CD1c-positive myeloid dendritic cell (primary cell): Measurements from ENCODE around the gene PIPOX.

Experiments used
- DNase-seq: peaks from one replicate; pipeline ENCODE4 v3.0.0-alpha.2; 2016; ENCODE audit errors: extremely low spot score

The PIPOX gene, protein sequence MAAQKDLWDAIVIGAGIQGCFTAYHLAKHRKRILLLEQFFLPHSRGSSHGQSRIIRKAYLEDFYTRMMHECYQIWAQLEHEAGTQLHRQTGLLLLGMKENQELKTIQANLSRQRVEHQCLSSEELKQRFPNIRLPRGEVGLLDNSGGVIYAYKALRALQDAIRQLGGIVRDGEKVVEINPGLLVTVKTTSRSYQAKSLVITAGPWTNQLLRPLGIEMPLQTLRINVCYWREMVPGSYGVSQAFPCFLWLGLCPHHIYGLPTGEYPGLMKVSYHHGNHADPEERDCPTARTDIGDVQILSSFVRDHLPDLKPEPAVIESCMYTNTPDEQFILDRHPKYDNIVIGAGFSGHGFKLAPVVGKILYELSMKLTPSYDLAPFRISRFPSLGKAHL

DNA sequence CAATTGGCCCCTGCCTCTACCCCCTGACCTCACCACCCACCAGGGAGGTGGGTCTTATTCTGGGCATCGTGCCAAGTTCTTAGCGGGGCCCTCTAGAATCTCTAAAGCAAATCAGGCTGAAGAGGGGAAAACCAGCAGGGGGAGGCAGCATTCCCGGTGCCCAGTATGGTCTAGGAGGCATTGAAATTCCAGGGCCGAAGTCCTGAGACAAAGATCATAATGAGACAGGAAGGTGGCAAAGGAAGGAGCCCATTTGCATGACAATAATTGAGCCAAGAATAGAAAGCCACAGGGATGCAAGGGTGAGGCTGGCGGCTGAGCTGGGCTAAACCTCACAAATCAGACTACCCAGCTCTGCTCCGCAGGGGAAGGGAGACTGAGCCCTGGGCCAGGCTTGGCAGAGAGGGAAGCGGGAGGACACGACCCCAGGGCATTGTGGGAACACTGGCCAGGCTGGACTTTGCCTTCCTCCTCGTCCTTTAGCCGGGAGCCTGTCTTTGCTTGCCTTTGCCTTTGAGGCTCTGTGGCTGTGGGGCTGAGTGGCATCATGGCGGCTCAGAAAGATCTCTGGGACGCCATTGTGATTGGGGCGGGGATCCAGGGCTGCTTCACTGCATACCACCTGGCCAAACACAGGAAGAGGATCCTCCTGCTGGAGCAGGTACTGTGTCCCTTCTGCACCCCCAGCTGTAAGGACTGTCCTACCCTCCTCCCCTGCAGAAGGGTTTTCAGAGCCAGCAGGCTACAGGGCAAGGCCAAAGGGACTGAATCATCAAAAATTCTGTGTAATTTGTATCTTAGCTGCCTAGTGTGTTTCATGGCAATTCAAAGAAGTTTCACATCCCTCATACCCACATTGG lies at the start of gene PIPOX:
PIPOX (plus strand) TSS at position 463 of the 860 bp plus-strand sequence; CDS start at position 548, 85 bp downstream.
- peak; percentile 92 for DNase-seq

DNA sequence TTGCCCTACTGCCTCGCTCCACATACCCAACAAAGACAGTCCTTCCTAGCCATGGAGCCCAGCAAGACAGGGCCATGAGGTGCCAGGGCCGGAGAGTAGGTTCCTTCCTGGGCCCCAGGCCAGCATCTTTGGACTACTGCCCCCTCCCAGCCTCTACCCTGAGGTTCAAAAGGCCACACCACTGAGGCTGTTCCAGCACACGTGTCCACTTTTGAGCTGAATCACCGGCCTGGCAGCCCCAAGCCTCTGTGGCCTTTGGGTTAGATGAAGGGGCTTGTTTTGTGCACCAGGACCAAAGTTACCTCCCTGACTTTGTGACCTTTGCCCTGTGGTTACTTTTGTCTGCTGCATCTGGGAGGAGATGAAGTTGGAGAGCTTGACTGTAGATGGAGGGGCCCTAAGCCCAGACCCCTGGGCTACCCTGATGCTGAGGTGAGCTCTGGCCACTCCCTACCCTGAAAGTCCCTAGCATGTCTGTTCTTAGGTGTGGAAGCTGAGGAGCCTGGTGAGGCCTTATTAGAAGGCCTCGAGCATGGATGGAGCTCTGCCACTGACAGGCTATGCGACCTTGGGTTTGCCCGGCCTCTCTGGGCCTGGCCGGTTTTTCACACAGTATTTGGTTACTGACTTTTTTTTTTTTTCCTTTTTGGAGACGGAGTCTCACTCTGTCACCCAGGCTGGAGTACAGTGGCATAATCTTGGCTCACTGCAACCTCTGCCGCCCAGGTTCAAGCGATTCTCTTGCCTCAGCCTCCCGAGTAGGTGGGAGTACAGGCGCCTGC lies 49.1 kb upstream of the PIPOX start:
- DNase-seq, result no peak

DNA sequence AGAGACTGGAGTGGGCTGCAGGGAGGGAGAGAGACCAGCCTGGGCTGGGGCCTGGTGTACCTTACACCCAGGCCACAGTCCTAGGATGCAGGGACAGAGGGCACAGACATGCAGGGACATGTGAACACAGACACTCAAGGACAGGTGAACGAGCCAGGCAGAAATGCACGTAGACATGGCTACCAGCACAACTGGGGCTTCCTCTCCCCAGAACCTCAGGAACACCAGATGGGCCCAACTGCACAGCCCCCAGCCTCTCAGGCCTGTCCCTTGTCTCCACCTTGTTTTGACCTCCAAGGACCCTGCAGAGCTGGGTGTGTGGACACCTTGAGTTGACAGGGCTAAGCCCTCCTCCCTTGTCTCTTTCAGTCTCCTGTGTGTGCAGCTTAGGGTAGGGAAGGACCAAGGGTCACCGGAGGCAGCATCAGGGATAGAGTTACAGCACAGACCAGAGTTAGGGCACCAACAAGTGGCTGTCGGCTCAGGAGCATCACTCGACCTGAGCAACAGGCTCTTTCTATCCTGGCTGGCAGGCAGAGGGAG lies 46.3 kb upstream of the PIPOX start:
- DNase-seq, result no peak

DNA sequence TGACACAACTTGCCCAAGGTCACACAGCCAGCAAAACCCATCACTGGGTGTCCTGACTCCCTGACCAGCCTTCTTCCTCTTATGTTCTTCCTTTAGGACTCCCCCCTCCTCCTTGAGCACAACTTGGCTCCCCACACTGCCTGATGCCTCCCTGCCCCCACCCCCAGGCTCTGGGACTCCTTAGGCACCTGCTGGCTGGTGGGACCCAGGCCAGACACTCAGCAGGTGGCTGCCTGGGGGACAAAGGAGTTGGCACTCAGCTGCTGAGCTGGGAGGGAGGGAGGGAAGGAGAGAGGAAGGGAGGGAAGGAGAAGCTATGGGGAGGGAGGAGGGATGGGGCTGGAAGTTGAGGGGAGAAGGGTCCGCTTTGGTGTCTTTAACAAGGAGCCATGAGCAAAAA lies 45.1 kb upstream of the PIPOX start:
- DNase-seq, result no peak

DNA sequence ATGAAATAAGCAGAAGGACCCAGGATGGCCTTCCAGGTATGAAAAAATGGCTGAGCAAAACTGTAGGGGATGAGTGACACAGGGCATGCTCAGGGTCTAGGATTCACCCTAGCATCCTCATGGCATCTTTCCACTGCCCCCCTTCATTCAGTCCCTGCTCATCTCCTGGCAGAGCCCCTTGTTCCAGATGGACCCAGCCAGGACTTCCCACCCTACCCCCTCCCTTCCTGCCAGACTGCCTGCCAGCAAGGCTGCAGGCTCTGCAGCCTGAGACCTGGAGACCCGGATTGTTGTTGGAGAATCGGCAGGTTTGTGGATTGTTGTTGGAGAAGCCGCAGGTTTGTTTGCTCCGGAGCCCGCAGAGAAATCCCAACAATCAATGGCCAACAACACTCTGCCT lies 43.7 kb upstream of the PIPOX start:
- DNase-seq, result no peak

DNA sequence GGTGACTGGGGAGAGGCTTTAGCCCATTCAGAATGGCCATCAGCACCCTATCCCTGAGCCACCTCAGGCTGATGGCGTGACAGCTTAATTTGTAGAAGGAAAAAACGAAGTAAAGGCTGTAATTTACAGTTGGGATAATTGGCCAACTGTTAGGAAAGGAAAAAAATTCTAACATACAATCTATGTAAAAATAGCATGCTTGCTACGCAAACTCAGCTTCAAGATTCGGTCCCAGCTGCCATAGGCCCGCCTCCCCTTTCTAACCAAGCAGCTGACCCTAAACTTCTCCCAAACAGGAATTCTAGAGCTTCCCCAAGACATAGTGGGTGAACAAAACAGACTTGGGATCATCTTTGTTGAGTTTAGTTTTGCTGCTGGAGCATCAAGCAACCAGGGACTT lies 42.0 kb upstream of the PIPOX start:
- DNase-seq, result no peak

DNA sequence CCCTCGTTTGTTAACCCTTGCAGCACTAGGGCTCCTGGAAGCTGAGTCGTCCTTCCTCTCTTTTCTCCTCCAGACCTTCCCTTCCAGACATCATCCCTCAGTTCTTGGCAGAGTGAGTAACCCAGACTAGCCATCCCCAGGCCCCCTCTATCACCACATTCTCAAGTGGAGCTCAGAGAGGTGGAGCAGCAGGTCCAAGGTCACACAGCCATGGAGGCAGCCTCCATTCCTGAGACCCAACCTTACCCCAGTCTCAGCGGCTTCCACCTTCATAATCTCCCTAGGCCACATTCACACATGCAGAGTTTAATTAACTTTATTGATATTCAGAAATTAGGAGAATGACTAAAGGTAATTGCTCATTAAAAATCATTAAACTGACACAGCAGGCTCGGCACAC lies 40.1 kb upstream of the PIPOX start:
- no peak for DNase-seq

DNA sequence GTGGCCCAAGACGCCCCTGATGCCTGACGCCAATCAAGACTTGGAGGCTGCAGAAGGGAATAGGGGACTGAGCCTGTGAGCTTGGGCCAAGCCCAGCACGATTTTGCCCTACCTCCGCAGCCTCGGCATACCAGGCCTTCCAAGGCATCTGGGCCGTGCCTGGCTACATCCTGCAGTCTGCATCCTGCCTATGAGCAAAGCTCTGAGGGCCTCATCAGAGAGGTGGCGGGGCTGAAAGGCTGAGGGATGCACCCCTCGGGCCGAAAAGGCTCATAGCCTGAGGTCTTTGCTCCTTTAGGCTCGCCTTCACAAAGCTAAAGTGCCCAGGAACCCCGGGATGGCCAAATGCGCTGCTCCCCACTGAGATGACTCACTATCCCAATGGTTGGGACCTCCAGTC lies 39.7 kb upstream of the PIPOX start:
- DNase-seq, result no peak

DNA sequence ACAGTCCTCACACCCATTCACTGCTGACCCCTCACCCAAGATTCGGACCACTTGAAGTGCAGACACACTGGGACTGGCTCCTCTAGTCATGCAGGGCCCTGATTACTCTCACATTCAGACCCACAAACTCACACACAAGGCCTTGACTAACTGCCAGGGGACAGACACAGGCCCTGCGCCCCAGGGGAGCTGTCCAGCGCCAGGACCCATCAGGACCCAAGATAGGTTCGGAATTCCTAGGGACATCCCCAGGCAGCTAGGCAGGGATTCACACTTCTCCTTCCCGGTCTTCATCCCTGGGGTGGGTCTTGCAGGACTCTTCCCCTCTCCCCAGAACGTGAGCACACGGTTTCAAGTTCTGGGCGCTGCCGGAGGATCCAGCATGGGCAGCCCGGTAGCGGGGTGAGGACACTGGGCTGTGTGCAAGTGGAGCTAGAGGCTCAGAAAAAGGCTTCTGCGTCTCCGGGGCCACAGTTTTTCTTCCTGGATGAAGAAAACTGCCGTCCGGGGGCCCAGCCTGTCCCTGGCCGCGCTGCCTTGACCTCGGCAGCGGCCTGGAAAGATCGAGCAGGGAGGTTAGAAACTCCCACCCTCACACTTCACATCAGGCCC lies 38.8 kb upstream of the PIPOX start:
- no peak for DNase-seq

DNA sequence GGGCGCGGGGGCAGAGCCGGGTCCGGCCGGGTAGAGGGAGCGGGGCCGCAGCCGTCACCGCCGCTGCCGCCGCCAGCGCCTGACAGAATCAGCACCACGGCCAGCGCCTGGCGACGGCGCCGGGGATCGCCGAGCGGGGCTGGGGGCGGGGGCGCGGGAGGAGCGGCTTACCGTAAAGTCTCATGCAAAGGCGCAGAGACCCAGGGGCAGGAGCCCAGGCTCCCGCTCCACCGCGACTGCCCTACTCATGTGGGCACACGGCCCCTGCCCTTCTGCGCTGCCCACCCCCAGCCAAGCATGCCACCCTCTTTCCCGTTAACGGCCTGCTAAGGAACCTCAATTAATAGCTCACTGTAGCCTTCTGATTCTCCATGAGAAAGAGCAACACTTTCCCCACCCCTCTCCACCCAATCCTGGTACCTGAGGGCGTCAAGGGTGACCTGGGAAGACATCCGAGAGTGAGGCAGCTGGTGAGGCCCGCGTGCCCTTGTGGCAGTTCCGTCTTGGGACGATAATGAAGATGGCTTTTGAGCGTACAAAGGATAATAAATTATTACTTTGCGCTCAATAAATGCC lies 36.9 kb upstream of the PIPOX start, which contains the start of gene SEZ6:
SEZ6 (minus strand) TSS at position 98 of the 576 bp plus-strand sequence. CDS start 164 bp downstream, outside the sequence.
- DNase-seq, result peak; percentile 79

DNA sequence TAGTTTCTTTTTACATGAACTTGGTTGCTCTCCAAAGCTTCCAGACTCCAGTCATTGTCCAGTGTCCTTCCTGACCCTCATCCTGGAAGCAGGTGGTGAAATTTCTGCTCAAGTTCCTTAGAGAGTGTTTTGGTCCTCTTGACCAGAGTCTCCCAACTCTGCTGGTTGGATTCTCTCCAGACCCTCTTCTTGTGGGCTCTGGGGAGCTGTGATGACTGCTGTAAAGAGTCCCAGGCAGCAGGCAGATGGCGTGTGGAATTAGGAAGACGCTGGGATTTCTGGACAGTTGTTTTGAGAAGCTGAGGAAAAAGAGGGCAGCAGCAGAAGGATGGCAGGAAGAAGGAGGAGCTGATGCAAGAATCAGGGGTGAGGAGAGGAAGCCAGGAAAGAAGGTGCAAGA lies 35.5 kb upstream of the PIPOX start:
- DNase-seq, result no peak

DNA sequence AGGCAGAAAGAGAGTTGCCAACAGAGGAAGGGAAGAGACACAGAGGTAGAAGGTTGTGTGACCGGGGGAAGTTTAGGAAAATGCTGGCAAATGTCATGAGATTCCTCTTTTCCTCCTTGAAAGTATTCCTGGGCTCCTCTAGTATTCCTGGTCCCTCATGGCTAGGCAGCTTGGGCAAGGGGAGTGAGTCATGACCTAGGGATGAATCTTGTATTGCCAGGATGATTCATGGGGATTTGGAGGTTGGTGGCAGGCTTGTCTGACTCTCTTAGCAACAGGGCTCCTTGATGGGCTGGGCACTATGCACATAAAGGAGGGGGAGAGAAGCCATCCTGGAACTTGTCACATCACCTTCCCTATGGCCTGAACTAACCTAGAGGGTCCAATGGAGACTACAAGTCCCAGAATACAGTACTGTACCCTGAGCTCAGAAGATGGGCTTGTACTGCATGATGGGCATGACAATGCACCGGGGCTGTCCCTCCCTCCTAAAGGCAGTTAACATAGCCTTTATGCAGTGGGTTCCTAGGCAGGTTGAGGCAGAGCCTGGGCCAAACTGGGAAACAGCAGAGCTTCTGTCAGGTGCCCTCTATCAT lies 35.0 kb upstream of the PIPOX start:
- no peak for DNase-seq

DNA sequence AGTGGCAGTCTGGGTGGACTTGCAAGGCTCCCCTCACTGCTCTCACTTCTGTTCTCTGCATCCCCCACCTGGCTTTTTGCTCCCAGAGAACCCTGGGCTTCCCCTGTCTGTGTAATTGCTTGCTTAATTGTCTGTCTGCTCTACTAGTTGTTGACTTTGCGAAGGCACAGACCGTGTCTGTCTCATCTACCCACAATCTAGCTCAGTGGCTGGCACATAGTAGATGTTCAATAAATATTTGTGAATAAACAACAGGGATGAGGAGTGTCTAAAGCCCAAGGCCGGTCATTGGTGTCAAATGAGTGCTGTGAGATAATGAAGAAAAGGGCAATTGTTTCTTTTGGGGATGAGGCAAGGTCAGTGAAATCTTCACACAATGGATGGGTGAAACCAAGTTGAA lies 34.4 kb upstream of the PIPOX start:
- no peak for DNase-seq

DNA sequence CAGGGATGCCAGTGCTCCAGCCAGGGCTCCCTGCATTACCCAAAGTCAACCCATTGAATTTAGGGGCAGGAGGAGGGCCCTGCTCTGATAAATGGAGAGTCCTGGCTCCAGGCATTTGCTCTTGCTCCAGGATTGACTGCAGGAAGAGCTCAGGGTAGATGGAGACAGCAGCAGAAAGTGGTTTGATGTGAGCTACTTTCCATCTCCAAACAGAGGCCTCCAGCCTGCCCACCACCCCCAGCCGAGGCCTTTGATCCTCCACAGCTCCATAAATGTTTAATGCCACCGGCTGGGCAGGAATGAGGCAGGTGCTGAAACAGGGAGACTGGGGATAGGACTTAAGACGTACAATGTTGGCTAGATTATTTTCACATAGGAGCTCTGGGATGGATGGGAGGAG lies 32.8 kb upstream of the PIPOX start:
- no peak for DNase-seq

DNA sequence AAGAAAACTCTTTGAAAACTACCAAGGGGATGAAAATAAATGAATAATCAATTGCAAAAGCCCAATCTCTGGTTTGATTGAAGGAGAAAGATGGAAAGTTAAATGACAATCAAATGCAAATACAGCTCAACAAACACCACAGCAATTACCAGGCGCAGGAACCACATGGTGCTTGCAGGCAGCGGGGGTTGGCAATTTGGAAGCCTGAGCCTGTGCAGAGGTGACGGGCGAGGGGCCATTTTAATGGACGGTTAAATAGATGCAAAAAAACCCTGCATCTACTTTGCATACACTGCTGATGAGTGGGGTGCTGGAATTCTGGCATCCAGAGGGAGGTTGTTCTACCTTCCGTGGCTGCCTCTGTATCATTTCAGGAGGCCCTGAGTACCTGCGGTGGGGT lies 32.4 kb upstream of the PIPOX start:
- DNase-seq, result no peak

DNA sequence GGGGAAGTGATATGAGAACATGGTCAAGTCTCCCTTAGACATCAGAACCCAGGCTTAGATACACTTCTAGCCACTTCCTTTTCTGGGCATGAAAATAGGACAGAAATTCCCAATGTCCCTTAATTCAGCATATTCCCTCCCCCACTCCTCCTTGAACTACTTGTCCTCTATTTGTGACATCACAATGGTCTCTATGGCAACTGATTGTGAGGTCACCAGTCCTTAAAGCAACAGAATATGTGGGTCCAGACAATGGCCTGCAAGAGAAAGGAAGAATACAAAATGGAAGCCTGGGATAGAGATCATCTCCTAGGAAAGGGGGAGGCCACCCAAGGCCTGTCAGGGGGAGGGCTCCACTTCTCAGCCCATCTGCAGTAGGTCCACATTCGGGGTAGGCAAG lies 30.4 kb upstream of the PIPOX start:
- peak; percentile 23 for DNase-seq

DNA sequence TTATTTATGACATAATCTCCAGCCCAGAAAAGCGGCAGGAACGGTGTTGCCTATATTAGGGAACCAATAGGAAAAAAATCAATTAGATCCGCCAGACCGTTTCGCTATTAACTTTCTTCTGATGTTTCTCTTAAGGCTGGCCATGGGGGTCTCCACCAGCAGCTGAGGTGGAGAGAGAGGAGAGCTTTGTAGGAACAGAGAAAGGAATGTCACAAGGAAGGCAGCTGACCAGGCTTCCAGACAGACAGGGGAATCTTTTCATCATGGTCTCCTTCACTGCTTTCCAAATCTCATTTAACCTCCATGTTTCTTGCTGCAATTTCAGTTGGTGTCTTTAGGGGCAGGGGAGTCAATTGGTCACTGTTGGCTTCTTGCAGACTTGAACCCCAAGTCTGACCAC lies 28.2 kb upstream of the PIPOX start:
- DNase-seq, result no peak

DNA sequence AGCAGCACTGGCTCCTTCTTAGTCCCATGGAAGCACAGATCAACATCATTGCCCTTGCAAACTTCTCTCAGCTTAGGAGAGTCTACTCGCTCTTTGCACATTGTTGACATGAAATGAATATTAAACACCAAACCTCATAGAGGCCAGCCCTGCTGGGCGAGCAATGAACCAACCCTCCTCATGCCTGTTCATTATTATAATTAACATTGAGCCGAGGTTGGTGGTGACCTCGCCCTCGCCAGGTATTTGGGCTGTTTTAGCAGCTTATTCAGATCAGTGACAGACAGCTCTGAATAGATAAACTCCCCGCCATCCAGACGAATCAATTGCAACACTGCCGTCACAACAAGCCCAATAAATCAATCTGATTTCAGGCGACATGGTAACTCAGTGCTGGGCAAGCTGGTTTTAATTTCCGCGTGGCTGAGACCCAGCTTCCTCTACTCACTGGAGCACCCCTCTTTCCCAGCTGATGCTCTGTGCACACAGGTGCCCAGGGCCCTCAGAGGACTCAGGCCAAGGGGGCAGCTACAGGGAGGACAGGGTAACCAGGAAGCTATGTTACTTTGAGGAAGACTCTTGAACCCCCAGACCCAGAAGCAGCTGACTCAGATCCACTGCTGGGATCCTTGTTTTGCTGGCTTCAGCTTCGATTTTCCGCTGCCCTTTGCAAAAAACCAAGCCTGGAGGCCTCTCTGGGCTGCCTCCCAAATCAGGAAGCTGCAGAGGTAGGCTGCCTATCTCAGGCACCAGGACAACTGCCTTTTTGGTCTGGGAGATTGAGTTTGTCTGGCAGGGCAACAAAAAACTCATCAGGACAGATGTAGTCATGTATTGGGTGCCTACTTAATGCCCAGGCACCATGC lies 26.4 kb upstream of the PIPOX start:
- no peak for DNase-seq

DNA sequence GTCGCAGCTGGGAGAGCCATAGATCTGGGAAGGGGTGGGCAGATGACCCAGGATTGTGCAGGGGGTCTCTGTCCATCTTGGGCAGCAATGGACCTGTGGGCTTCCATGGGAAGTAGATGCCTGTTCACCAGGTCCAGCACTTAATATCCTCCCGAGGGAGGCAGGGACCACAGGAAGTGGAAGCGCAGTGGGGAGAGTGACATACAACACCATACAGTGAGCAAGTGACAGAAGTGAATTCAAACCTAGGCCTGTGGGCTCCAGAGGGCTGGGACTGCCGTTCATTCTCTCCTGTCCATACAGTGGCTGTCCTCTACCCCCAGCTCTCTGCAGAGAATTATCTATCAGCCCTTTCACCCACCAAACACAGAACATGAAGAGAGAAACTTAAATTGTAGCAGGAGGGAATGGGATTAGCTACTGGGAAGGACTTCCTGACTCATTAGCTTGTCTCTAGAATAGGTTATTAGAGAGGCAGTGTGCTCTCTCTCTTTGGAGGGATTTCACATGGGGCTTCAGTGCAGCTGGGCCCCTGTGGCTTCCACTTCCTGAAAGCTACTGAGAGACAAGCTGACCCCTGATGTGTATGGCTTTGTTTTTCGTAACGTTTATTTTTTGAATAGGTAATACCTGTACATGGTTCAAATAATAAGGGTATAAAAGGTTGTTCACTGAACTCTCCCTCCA lies 24.0 kb upstream of the PIPOX start:
- DNase-seq, result no peak
